Measurements from ENCODE around the gene DISP3. TPM values are rescaled to one million over a fixed set of nuclear protein-coding genes. Genes with fewer than 3 reads are reported as not detected.
A peak's percentile ranks its signal among the peaks of the same experiment; 100 is the strongest.

Gene DISP3
- total RNA-seq, 1 donor = under 0.01 TPM

GRCh38 chr1:11525516-11525915 lies 46.6 kb downstream of the DISP3 start:
- H2AFZ ChIP-seq (ENCODE audit: low read length) = no peak overlapping the region
- no peaks in the 10 kb centered on the region for H3K27me3 ChIP-seq (ENCODE audit: insufficient read depth, low read length)
- no peak overlapping the region for H3K27ac ChIP-seq (ENCODE audit: low read depth, low read length)
- no peaks in the 10 kb centered on the region for H3K79me2 ChIP-seq (ENCODE audit: insufficient read depth, low read length)
- H4K20me1 ChIP-seq (ENCODE audit: insufficient read depth, low read length) = no peaks in the 10 kb centered on the region
- no peak overlapping the region for H3K4me2 ChIP-seq (ENCODE audit: insufficient read depth, low read length)
- TF ChIP-seq CTCF (IDR thresholded peaks at IDR 0.05; ENCODE audit: extremely low read depth, low read depth, low read length) = no peak
- no peaks in the 10 kb centered on the region for H3K9me3 ChIP-seq (ENCODE audit: low read depth, low read length)
- no peaks in the 10 kb centered on the region for H3K4me1 ChIP-seq (ENCODE audit: insufficient read depth, low read length)
- DNase-seq (ENCODE audit: insufficient read length, low spot score, missing footprints) = peak; percentile 52
- H3K4me3 ChIP-seq (ENCODE audit: insufficient read depth, low read length) = no peak overlapping the region
- no peaks in the 10 kb centered on the region for H3K36me3 ChIP-seq (ENCODE audit: insufficient read depth, low read length)

- Histone ChIP-seq H2AFZ (ENCODE audit: low read length) (no peak overlapping the region), H3K9me3 (ENCODE audit: low read depth, low read length) (no peaks in the 10 kb centered on the region), H3K27ac (ENCODE audit: low read depth, low read length) (no peak overlapping the region), H3K4me1 (ENCODE audit: insufficient read depth, low read length) (no peaks in the 10 kb centered on the region), H3K4me2 (ENCODE audit: insufficient read depth, low read length) (no peak overlapping the region), H4K20me1 (ENCODE audit: insufficient read depth, low read length) (no peaks in the 10 kb centered on the region), H3K36me3 (ENCODE audit: insufficient read depth, low read length) (no peaks in the 10 kb centered on the region), H3K27me3 (ENCODE audit: insufficient read depth, low read length) (no peaks in the 10 kb centered on the region), H3K79me2 (ENCODE audit: insufficient read depth, low read length) (no peaks in the 10 kb centered on the region), H3K4me3 (ENCODE audit: insufficient read depth, low read length) (no peak overlapping the region)
- no peak for TF ChIP-seq CTCF (IDR thresholded peaks at IDR 0.05; ENCODE audit: extremely low read depth, low read depth, low read length)
- DNase-seq (ENCODE audit: insufficient read length, low spot score, missing footprints) = peak; percentile 80
Measured at GRCh38 chr1:11526071-11526895, 47.3 kb downstream of the DISP3 start.

- Histone ChIP-seq H3K4me1 (ENCODE audit: insufficient read depth, low read length) (no peaks in the 10 kb centered on the region), H3K4me2 (ENCODE audit: insufficient read depth, low read length) (no peak overlapping the region), H3K36me3 (ENCODE audit: insufficient read depth, low read length) (no peaks in the 10 kb centered on the region), H3K27me3 (ENCODE audit: insufficient read depth, low read length) (no peaks in the 10 kb centered on the region), H2AFZ (ENCODE audit: low read length) (no peak overlapping the region), H3K27ac (ENCODE audit: low read depth, low read length) (no peak overlapping the region), H4K20me1 (ENCODE audit: insufficient read depth, low read length) (no peaks in the 10 kb centered on the region), H3K79me2 (ENCODE audit: insufficient read depth, low read length) (no peaks in the 10 kb centered on the region), H3K9me3 (ENCODE audit: low read depth, low read length) (no peaks in the 10 kb centered on the region), H3K4me3 (ENCODE audit: insufficient read depth, low read length) (no peak overlapping the region)
- peak; percentile 36 for DNase-seq (ENCODE audit: insufficient read length, low spot score, missing footprints)
- no peak for TF ChIP-seq CTCF (IDR thresholded peaks at IDR 0.05; ENCODE audit: extremely low read depth, low read depth, low read length)
Measured at GRCh38 chr1:11527541-11528452, 48.8 kb downstream of the DISP3 start.
